HG03280 (cell line): ENCODE data around the gene NUP205.

Experiments used
- ATAC-seq: cut with Tn5 transposase; IDR thresholded peaks from one replicate; pipeline ENCODE4 v1.9.1; 2021; ENCODE audit warnings: mild to moderate bottlenecking, moderate library complexity; ENCODE audit not compliant: unreplicated experiment

Gene NUP205

DNA sequence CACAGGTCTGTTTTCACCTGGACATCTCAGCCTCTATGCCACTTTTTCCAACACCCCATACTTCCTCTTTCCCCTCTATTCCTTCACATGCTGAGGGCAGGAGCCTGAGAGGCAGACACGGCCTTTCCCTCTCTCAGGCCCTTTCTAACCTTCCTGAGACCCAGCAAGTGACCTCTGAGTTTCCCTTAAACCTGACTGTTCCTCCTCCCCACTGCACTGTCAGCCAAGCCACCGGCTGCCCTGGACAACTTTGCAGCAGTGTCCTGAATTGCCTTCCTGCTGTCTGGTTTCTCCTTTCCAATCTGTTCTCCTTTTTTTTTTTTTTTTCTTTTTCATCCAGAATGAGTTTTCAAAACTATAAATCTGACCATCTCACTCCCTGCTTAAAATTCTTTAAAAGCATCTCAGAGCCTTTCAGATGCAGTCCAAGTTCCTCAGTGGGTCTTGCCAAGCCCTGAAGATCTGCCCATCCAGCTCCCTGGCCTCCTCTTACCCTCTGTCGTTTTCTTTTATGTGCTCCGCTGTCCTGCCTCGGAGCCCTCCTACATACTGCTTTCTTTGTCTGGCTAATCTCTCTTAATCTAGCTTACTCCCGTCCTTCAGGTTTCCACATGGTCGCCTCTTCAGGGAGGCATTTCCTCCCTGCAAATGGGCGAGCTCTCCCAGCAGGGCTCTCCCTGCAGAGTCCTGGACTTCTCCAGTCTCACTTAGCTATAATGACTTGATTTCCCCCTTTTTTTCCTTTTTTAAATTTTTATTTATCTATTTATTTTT, 139.7 kb downstream of the NUP205 start:
- no peak for ATAC-seq
